Tibial artery (tissue), 4 donors: ENCODE measurements around the gene COL5A3.
A peak's percentile ranks its signal among the peaks of the same experiment; 100 is the strongest.

Experiments used
- DNase-seq, 2 donors: peaks; one replicate each; pipeline ENCODE4 v3.0.0-alpha.2; 2019
- H3K27ac ChIP-seq, 2 donors: fragments of 200-600 bp; sonication (generic) in 1 of 2; 1 replicate in 1 of 2; 2 replicates in 1 of 2; pipeline ENCODE4 v1.5.1; 2018 to 2019; ENCODE audit warnings: mild to moderate bottlenecking in 1 of 2
- H3K27me3 ChIP-seq, 2 donors: fragments of 200-600 bp; sonication (generic) in 1 of 2; one replicate each; pipeline versions ENCODE4 v1.5.1 to v1.6.0; 2016 to 2019
- H3K36me3 ChIP-seq, 3 donors: fragments of 200-600 bp; sonication (generic) in 2 of 3; one replicate each; pipeline ENCODE4 v1.5.1; 2016 to 2019; ENCODE audit warnings: mild to moderate bottlenecking in 2 of 3
- H3K4me1 ChIP-seq, 4 donors: fragments of 200-600 bp; sonication (generic) in 2 of 4; 1 replicate in 3 of 4; 2 replicates in 1 of 4; pipeline ENCODE4 v1.5.1; 2016 to 2019
- H3K4me3 ChIP-seq, 2 donors: fragments of 200-600 bp; sonication (generic) in 1 of 2; 1 replicate in 1 of 2; 2 replicates in 1 of 2; pipeline ENCODE4 v1.5.1; 2018 to 2019; ENCODE audit warnings: mild to moderate bottlenecking in 2 of 2
- H3K9me3 ChIP-seq, 3 donors: fragments of 200-600 bp; sonication (generic) in 1 of 3; one replicate each; pipeline ENCODE4 v1.5.1; 2016 to 2019
- CTCF ChIP-seq, 2 experiments: fragments of 200-600 bp in 1 of 2; fragments of 450-650 bp in 1 of 2; IDR thresholded peaks; one replicate each; pipeline ENCODE4 v1.5.1; 2017 to 2019; ENCODE audit warnings: antibody characterized with exemption in 2 of 2, mild to moderate bottlenecking in 1 of 2, moderate library complexity in 1 of 2
- intact Hi-C: fragments of 100-400 bp; cut with DNase I; formaldehyde crosslinking; loops from one replicate; pipeline ENCODE4 v1.15.0; 2023; ENCODE audit warnings: low total_unique reads

The COL5A3 gene

DNA sequence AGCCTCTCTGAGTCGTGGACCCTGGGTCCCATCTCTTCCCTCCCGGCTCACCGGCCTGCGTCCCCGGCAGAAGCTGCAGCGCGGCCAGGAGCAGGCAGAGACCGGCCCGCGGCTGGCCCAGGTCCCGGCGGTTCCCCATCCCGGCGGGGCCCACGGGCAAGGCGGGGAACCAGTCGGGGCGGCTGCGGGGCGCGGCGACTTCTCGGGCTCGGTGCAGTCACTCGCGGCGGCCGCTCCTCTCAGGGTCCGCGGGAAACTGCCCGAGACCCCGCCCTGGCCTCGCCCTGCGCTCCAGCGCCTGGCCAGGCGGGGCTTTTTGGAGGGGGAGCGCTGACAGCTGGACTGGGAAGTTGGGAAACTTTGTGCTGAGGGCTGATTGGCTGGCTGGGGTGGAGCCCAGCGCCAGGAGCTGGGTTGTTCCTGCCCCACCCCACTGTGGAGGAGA is at the start of gene COL5A3:
Gene COL5A3 (minus strand): TSS at position 258 of the 445 bp plus-strand sequence. CDS start 119 bp downstream, at position 139.
- peak; percentile 58 to 75 for DNase-seq
- TF ChIP-seq CTCF (IDR thresholded peaks at IDR 0.05), result no peak
- no peaks in the 10 kb centered on the region for H3K9me3 ChIP-seq
- peaks cover 0 to 55% (median 36%) of the 10 kb centered on the region in 4 donors for H3K4me1 ChIP-seq
- H3K27me3 ChIP-seq, result peaks cover 0 to 44% of the 10 kb centered on the region in 2 donors
- H3K36me3 ChIP-seq, result no peaks in the 10 kb centered on the region
- H3K27ac ChIP-seq, result no peak within 1 kb of the TSS
- intact Hi-C loops, result no loop called here
- peak within 1 kb of the TSS; percentile 45 to 57 for H3K4me3 ChIP-seq

GRCh38 chr19:10052602-10053360 is 42.5 kb upstream of the COL5A3 start:
- H3K4me3 ChIP-seq, result no peak overlapping the region
- no peaks in the 10 kb centered on the region for H3K4me1 ChIP-seq
- TF ChIP-seq CTCF (IDR thresholded peaks at IDR 0.05), result no peak
- intact Hi-C loops, result no loop called here
- no peaks in the 10 kb centered on the region for H3K9me3 ChIP-seq
- H3K36me3 ChIP-seq, result no peaks in the 10 kb centered on the region
- H3K27ac ChIP-seq, result no peak overlapping the region
- no peak for DNase-seq
- peaks cover 0 to 18% of the 10 kb centered on the region in 2 donors for H3K27me3 ChIP-seq

- no peak for TF ChIP-seq CTCF (IDR thresholded peaks at IDR 0.05)
- Histone ChIP-seq H3K4me3 (no peak overlapping the region), H3K36me3 (no peaks in the 10 kb centered on the region), H3K4me1 (no peaks in the 10 kb centered on the region), H3K9me3 (peaks cover 0 to 18% (median 11%) of the 10 kb centered on the region in 3 donors), H3K27me3 (peaks cover 0 to 30% of the 10 kb centered on the region in 2 donors), H3K27ac (no peak overlapping the region)
- intact Hi-C loops, result no loop called here
- DNase-seq, result no peak
Measured at GRCh38 chr19:10049626-10050025, 39.3 kb upstream of the COL5A3 start.

DNA sequence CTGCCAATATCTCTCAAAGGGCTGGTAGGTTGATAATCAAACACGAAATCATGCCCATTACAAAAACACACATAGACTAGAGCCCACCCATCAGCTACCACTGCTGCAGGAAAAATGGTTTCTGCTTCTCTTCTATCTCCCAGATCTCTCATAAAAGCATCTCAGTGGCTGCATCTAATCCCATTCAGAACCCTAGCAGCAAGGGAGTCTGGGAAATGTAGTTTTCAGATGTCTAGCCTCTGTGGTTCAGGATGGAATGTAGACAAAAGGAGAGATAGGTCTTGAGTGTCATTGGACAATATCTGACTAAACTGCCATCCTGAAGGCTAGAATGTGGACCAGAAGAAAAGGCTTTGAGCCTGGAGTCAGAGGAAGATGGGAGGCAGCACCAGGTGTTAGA is 35.1 kb upstream of the COL5A3 start:
- no peak for TF ChIP-seq CTCF (IDR thresholded peaks at IDR 0.05)
- H3K27ac ChIP-seq, result no peak overlapping the region
- no peaks in the 10 kb centered on the region for H3K4me1 ChIP-seq
- H3K27me3 ChIP-seq, result peaks cover 0 to 27% of the 10 kb centered on the region in 2 donors
- no peak for DNase-seq
- H3K36me3 ChIP-seq, result no peaks in the 10 kb centered on the region
- H3K4me3 ChIP-seq, result no peak overlapping the region
- H3K9me3 ChIP-seq, result peaks cover 13 to 56% (median 52%) of the 10 kb centered on the region in 3 donors
- intact Hi-C loops, result no loop called here

- H3K4me3 ChIP-seq, result no peak overlapping the region
Measured at GRCh38 chr19:10044390-10044789, 34.1 kb upstream of the COL5A3 start.

More at GRCh38 chr19:10044390-10044789, 34.1 kb upstream of the COL5A3 start:
- H3K27me3 ChIP-seq, result peaks cover 0 to 35% of the 10 kb centered on the region in 2 donors
- TF ChIP-seq CTCF (IDR thresholded peaks at IDR 0.05), result no peak
- H3K36me3 ChIP-seq, result no peaks in the 10 kb centered on the region
- intact Hi-C loops, result no loop called here
- no peaks in the 10 kb centered on the region for H3K4me1 ChIP-seq
- H3K9me3 ChIP-seq, result peaks cover 13 to 56% (median 52%) of the 10 kb centered on the region in 3 donors
- DNase-seq, result no peak
- H3K27ac ChIP-seq, result no peak overlapping the region
